DND-41 (cell line): Measurements from ENCODE around the gene TACR1.

Source experiments
- EZH2 ChIP-seq: IDR thresholded peaks from 3 replicates; pipeline ENCODE4 v1.6.1; 2012; ENCODE audit warnings: borderline replicate concordance, low read depth, mild to moderate bottlenecking, moderate library complexity, low read length, inconsistent platforms; ENCODE audit not compliant: severe bottlenecking
- TF ChIP-seq, protein P1 (sequence below): IDR thresholded peaks from 2 replicates; pipeline ENCODE4 v1.5.1; 2012; ENCODE audit warnings: borderline replicate concordance, low read length, moderate library complexity, mild to moderate bottlenecking; ENCODE audit not compliant: poor library complexity, severe bottlenecking; ENCODE audit errors: extremely low read depth

DNA sequence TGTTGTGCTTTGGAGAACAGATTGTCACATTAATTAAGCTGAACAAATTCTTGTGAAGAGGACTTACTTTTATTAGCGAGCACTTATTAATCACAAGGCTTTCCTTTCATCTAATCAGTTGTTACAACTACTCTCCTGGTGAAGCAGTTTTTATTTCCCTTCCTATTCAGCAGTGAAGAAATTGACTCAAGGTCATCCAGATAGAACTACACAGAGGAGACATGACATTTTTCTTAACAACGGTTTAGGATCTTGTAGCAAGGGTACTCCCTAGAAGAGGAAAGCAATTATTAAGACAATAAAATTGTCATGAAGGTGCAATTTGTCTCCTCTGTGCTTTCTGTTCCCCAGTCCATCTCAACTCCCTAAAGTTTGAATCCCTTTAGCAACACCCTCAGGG is 179.5 kb downstream of the TACR1 start:
- TF ChIP-seq EZH2 = no peak
- TF ChIP-seq, protein P1, sequence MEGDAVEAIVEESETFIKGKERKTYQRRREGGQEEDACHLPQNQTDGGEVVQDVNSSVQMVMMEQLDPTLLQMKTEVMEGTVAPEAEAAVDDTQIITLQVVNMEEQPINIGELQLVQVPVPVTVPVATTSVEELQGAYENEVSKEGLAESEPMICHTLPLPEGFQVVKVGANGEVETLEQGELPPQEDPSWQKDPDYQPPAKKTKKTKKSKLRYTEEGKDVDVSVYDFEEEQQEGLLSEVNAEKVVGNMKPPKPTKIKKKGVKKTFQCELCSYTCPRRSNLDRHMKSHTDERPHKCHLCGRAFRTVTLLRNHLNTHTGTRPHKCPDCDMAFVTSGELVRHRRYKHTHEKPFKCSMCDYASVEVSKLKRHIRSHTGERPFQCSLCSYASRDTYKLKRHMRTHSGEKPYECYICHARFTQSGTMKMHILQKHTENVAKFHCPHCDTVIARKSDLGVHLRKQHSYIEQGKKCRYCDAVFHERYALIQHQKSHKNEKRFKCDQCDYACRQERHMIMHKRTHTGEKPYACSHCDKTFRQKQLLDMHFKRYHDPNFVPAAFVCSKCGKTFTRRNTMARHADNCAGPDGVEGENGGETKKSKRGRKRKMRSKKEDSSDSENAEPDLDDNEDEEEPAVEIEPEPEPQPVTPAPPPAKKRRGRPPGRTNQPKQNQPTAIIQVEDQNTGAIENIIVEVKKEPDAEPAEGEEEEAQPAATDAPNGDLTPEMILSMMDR = no peak
